GM12875 (cell line): ENCODE measurements around the gene EMID1.

Experiments used
- H3K4me3 ChIP-seq: one replicate; pipeline ENCODE4 v1.5.1; 2011; ENCODE audit warnings: low read depth, low read length, control low read depth
- CTCF ChIP-seq: IDR thresholded peaks from 2 replicates; pipeline ENCODE4 v1.5.1; 2011; ENCODE audit warnings: low read depth, mild to moderate bottlenecking, control low read depth, inconsistent platforms, low read length, moderate library complexity, borderline replicate concordance; ENCODE audit not compliant: insufficient read depth

EMID1 gene

GRCh38 chr22:29260031-29260560 lies 54.4 kb downstream of the EMID1 start:
- no peak for TF ChIP-seq CTCF
- H3K4me3 ChIP-seq = no peak overlapping the region

- H3K4me3 ChIP-seq = no peak overlapping the region
- TF ChIP-seq CTCF = no peak
Observed at GRCh38 chr22:29260601-29261315, 55.1 kb downstream of the EMID1 start.

- H3K4me3 ChIP-seq = no peak overlapping the region
- TF ChIP-seq CTCF = no peak
Observed at GRCh38 chr22:29263791-29264276, 58.1 kb downstream of the EMID1 start.

- no peak overlapping the region for H3K4me3 ChIP-seq
- no peak for TF ChIP-seq CTCF
Observed at GRCh38 chr22:29265305-29265704, 59.6 kb downstream of the EMID1 start.

- TF ChIP-seq CTCF = no peak
- H3K4me3 ChIP-seq = no peak overlapping the region
Observed at GRCh38 chr22:29265929-29266328, 60.2 kb downstream of the EMID1 start.

GRCh38 chr22:29266564-29267461 lies 61.1 kb downstream of the EMID1 start:
- peak overlapping the region; percentile 92 for H3K4me3 ChIP-seq
- no peak for TF ChIP-seq CTCF
